Heart left ventricle (tissue), 13 donors: Measurements from ENCODE around the gene NTHL1.

Experiments used
- POLR2A ChIP-seq, 2 donors: fragments of 450-650 bp; IDR thresholded peaks; one replicate each; pipeline ENCODE4 v1.6.1; 2017; ENCODE audit warnings: antibody characterized with exemption in 2 of 2, mild to moderate bottlenecking in 2 of 2, moderate library complexity in 2 of 2
- TF ChIP-seq, protein P1 (sequence below), 12 donors: fragments of 200-600 bp; sonication (generic) in 4 of 12; IDR thresholded peaks; one replicate each; pipeline versions ENCODE4 v1.5.0 to v1.8.0; 2018 to 2022; ENCODE audit warnings: antibody characterized with exemption in 12 of 12, mild to moderate bottlenecking in 5 of 12
- donor health status: ischemic (EF 13 %, LVEDD 7.1; RV severe dilation, severe dysfunction).
- donor health status: DM: no; HTN: yes; CAD: no.
- donor health status: DM: no; HTN: no; CAD: no.
- donor health status: ischemic (EF 25% LVEDD 6.9; RV normal size, moderate dysfunction).
- donor health status: ischemic (EF 25% LVEDD 5.7; RV mildly dilated, moderate dysfunction).
- donor health status: ischemic (EF 35%, LVEDD 5.7; RV mildly dilated, moderate dysfunction).
- donor health status: nonischemic (EF 11% LVEDD 7.7; RV severe dilation, severe dysfunction).
- donor health status: DM: yes; HTN: yes; CAD: no.
- donor health status: PGD.
- donor health status: ischemic (EF 29% LVEDD 5.4; RV normal size, mild dysfunction).
- donor health status: nonischemic (EF 23%, LVEDD 6.1; RV moderate dilation, normal function).

DNA sequence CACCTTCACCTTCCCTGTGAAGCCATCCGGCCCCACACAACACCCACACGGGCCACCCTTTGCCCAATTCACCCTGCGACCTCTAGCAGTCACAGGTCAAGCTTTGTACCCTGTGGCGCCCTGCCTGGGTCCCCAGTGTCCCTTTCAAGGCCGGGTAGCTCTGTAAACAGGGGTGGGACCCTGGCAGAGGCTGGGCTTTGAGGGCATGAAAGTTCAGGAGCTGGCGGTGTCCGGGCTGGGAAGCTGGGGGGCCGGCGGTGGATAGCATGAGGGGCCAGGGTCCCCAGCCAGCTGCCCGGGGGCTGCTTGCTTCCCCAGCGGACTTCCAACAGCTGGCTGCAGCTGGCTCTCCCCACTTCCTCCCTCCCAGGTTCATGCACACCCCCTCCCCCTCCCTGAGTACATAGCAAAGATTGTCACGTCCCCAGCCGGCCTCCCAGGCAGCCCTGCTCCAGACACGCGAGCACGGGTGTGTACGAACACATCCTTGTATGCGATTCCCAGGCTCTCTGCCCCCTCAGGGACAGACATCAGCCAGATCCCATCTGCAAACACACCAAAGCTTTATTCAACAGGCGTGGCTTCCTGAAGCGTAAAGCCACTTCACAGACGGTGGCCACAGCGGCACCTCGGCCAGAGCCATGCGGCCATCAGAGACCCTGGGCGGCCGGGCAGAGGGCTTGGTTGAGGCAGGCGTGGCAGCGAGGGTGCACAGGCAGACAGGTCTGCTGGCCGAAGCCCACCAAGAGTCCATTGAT, 8.2 kb downstream of the NTHL1 start:
- TF ChIP-seq, protein P1, sequence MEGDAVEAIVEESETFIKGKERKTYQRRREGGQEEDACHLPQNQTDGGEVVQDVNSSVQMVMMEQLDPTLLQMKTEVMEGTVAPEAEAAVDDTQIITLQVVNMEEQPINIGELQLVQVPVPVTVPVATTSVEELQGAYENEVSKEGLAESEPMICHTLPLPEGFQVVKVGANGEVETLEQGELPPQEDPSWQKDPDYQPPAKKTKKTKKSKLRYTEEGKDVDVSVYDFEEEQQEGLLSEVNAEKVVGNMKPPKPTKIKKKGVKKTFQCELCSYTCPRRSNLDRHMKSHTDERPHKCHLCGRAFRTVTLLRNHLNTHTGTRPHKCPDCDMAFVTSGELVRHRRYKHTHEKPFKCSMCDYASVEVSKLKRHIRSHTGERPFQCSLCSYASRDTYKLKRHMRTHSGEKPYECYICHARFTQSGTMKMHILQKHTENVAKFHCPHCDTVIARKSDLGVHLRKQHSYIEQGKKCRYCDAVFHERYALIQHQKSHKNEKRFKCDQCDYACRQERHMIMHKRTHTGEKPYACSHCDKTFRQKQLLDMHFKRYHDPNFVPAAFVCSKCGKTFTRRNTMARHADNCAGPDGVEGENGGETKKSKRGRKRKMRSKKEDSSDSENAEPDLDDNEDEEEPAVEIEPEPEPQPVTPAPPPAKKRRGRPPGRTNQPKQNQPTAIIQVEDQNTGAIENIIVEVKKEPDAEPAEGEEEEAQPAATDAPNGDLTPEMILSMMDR (IDR thresholded peaks at IDR 0.05), result no peak
- TF ChIP-seq POLR2A (IDR thresholded peaks at IDR 0.05), result no peak
